ENCODE results near the gene TMPRSS15.
"Not testable (repeated sequence)": the region's sequence is repeated elsewhere in the genome, so short reads cannot be mapped to it uniquely, and the experiment has no call there.

TMPRSS15 gene

DNA sequence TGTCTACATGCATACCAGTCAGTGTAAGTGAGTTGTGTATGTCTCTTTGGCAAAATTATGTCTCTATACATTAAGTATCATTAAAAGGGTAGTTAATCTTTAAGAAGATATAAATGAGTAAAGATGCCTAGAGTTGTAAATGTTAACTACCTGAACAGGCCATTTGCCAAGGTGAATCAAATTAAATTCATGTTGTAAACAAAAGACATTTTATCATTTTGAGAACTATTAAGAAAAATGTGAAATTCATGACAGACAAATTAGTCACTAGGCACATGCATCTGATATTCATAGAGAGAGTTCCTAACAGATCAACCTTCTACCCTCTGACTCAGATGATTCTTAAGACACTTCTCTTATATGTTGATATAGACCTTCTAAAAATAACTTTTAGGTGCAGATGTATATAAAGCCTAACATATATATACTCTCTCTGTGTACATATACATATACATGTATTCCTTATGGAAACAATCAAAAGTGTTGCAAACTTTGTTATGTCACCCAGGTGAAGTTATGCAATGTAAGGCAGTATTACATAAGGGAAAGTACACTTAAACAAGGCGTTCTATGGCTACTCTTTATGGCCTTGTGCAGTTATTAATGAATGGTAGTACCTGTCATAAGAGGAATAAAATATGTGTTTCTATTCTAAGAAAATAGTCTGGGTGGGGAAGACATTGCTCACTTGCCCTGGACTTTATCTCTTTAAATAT, at the start of gene TMPRSS15:
Gene TMPRSS15, minus strand, starts transcription at position 51 of the 716 bp plus-strand sequence. CDS start 163 bp downstream, outside the sequence.
- DNase-seq, result no peak

DNA sequence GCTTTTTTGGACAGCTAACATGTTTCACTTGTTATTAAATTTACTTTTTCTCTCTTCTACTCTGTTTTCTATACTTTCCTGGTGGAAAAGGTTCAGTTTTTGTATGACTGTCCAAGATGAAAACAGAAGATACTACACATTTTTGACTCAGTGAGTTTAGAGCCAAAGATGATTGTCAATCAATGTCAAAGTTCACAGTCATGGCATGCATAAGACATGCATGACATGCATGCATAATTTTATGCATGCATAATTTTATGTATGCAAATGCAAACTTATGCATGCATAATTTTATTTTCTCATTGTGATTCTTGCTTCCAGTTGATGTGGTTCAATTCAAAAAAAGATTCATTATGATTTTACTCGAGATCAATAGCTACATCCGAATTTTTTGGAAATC, 48.1 kb upstream of the TMPRSS15 start:
- DNase-seq, result no peak

GRCh38 chr21:18449605-18450550, 46.3 kb upstream of the TMPRSS15 start:
- DNase-seq, result no peak

GRCh38 chr21:18443701-18444100, 40.1 kb upstream of the TMPRSS15 start:
- DNase-seq, result no peak

- no peak for DNase-seq
Observed at GRCh38 chr21:18443085-18443484, 39.5 kb upstream of the TMPRSS15 start.

DNA sequence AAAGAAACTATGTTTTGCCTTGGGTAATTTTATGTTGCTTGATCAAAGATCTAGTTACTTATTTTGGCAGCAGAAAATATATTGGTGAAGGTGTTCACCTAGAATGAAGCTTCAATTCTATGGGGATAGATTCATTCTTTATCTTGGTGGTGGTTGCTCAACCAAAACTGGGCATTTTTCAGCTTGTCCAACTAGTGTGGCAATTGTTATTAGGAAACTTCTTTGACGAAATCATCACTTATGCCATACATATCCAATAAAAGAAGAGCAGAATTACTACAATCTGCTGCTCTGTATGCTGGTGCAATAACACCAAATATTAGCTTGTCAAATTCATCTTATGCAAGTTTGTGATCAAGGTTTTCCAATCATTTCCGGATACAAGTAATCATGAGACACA, 26.8 kb upstream of the TMPRSS15 start:
- no peak for DNase-seq

DNA sequence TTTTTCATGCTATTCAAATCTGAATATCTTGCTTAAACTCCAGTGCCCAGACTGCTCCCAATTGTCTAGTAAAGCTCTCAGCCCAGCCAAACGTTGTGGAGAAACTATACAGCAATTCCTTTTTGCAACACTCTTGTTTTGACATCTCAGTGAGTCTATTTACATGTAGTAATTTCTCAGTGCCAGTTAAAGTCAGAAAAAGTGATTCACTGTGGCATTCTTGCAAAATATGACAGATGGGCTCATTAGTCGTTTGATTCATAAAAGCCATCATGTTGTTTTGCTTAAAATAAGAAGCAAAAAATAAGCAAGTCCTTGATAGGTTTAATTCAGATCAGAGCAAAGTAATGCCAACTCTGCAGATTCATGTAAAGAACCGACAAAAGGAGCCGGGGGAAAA, 20.7 kb upstream of the TMPRSS15 start:
- no peak for DNase-seq

- DNase-seq, result no peak
Observed at GRCh38 chr21:18417141-18417790, 13.7 kb upstream of the TMPRSS15 start.

DNA sequence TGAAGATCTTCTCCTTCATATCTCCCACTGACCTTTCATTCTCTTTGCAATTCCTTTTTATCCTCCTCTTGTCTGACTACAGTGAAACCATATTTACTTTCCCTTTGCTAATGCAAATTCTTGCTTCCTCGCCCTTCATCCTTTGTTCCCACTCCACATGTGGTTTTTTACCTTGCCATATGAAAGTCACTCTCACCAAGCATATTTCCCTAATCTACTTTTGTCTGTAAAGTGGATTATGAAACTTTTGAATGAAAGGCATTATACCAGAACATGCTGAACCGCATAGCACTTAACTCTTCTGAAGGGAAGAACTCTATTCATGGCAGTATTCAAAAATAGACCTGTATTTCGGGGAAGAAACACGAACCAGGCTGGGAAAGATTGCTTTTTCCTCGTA, 8.0 kb upstream of the TMPRSS15 start:
- DNase-seq, result no peak

DNA sequence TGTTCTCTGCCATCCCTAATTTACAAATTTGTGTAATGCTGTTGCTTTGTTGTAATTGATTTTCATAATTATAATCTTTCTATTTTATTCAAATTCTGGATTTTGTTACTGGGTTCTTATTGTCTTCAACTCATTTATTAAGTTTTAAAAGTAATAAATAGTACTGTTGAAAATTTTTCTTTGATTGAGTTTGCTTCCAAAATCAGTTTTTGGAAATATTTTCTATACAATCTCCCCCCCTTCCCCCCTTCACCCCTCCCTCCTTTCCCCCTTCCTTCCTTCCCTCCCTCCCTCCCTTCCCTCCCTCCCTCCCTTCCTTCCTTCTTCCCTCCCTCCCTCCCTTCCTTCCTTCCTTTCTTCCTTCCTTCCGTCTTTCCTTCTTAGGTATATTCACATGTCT, 6.0 kb upstream of the TMPRSS15 start:
- DNase-seq, result no peak

GRCh38 chr21:18398843-18399242, 4.7 kb downstream of the TMPRSS15 start:
- DNase-seq, result no peak

- no peak for DNase-seq
Observed at GRCh38 chr21:18387994-18388393, 15.6 kb downstream of the TMPRSS15 start.

- no peak for DNase-seq
Observed at GRCh38 chr21:18384771-18385170, 18.8 kb downstream of the TMPRSS15 start.

GRCh38 chr21:18382934-18383619, 20.5 kb downstream of the TMPRSS15 start:
- DNase-seq, result not testable (repeated sequence)

GRCh38 chr21:18382141-18382540, 21.4 kb downstream of the TMPRSS15 start:
- DNase-seq, result no peak

- DNase-seq, result no peak
Observed at GRCh38 chr21:18373606-18374005, 30.0 kb downstream of the TMPRSS15 start.

DNA sequence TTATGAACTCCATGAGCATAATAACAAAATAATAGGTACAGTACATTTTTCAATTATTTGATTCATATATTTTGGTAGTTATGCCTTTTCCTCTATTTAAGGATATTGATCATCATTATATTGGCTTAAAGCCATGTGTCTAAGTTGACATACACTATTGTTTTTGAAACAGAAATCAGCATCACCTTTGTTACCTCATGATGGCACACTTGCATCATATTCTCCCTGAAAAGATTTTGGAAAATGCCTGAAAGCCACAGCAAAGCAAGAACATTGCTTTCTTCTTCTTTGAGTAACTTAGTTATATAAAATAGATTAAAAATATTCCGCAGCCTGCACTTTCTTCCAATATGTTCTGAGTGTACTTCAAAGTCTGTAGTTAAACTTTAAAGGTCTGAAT, 33.3 kb downstream of the TMPRSS15 start:
- DNase-seq, result no peak

GRCh38 chr21:18369115-18369514, 34.5 kb downstream of the TMPRSS15 start:
- no peak for DNase-seq

GRCh38 chr21:18368205-18368604, 35.4 kb downstream of the TMPRSS15 start:
- DNase-seq, result no peak

- DNase-seq, result no peak
Observed at GRCh38 chr21:18356801-18357200, 46.8 kb downstream of the TMPRSS15 start.

GRCh38 chr21:18354947-18355346, 48.6 kb downstream of the TMPRSS15 start:
- DNase-seq, result no peak

DNA sequence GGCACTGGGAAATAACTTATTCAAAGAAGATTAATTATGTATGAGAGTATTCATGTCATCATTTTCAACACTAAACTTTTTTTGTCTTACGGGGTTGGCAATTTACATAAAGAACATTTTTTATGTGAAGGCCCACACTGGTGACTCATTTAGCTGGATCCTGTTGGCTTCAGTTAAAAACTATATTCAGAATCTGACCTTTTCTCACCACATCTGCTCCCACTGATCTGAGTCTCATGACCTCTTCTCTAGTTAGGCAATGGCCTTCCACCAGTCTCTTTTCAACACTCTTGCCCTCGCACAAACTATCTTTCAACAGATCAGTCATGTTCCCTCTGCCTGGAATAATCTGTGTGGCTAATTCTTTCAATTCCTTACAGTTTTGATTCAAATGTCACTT, 53.4 kb downstream of the TMPRSS15 start:
- DNase-seq, result no peak

DNA sequence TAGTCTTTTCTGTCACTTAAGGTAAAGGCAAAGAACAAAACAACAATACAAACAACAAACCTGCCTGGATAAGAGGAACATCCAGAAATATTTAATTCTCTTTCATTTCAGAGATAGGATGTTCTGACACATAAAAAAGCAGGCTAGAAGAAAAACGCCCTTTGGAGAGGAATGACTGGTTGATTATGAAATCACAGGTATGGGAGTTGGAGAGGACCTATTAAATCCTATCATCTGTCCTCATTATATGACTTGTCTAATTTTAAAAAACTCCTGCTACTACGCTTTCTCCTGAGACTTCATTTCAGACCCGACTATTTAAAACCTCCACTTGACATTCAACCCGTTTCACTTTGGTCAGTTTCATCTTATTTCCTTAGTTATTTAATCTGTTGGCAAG, 54.1 kb downstream of the TMPRSS15 start:
- no peak for DNase-seq

Measured in activated CD4-positive, alpha-beta T cell treated with anti-CD3 and anti-CD28 coated beads for 4 hours (primary cell).